GM12801 (cell line): ENCODE data around the gene SAT1.

Experiments
- CTCF ChIP-seq: IDR thresholded peaks from one replicate; pipeline ENCODE4 v1.5.1; 2011; ENCODE audit warnings: control low read depth; ENCODE audit not compliant: insufficient read length; ENCODE audit errors: extremely low read depth

Gene SAT1

GRCh38 chrX:23789386-23790154 lies 6.6 kb downstream of the SAT1 start:
- TF ChIP-seq CTCF: no peak

- no peak for TF ChIP-seq CTCF
These were observed 7.2 kb downstream of the SAT1 start for GRCh38 chrX:23790155-23790497.

DNA sequence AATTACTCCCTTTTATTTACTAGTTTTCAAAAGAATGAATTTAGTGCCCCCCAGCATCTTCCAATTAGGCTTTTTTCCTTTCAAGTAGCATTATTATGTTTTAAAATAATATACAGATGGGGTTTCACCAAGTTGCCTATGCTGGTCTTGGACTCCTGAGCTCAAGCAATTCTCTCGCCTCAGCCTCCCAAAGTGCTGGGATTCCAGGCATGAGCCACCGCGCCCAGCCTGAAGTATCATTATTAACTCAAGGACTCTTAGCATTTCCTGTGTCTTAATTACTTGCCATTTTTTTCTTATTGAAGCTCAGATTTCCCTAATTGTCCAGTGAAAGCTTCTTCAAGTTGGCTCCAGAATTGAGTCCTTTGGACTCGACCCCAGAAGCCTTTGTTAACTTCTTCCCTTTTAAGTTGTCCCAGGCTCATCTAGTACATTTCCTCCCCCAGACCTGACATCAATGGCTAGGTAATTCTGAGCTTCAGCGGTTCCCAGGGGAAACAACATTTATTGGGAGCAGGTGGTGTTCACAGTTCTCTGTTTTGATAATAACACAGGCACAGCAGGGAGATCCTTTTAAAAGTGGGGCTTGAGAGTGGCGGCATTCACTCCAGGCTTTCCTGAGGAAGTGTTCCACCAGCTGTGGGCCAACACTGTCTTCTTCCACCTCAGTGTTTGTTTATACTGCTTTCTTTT lies 10.0 kb downstream of the SAT1 start:
- TF ChIP-seq CTCF: no peak

- TF ChIP-seq CTCF: no peak
These were observed 12.2 kb downstream of the SAT1 start for GRCh38 chrX:23795221-23795620.

DNA sequence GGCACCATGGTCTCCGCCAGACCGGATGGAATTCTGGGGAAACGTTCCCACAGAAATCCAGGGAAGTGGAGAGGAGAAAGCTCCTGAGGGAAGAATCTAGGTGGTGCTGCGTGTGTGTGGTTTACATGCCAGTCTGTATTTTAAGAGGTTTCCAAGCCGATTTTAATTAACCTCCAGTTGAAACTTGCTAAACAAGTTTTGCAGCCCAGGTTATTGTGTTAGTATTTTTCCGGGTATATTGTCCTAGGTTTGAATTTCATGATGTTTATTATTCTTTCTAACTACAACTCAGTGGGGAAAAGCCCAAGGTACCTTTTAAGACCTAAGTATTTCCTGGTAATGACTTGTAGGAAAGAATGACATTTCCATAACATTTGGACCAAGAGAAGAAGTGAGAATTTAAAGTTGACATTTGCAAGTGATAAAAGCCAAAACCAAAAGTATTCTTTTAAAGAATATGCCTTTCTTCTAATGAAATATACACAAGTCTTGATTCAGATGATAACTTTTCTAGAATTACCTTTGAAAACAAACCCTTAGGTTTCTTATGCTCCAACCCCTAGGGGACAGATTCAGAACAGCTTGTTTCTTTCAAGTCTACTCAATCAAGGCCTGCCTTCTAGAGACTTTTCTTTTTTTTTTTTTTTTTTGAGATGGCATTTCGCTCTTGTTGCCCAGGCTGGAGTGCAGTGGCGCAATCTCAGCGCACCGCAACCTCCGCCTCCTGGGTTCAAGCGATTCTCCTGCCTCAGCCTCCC lies 14.6 kb downstream of the SAT1 start:
- TF ChIP-seq CTCF: no peak

DNA sequence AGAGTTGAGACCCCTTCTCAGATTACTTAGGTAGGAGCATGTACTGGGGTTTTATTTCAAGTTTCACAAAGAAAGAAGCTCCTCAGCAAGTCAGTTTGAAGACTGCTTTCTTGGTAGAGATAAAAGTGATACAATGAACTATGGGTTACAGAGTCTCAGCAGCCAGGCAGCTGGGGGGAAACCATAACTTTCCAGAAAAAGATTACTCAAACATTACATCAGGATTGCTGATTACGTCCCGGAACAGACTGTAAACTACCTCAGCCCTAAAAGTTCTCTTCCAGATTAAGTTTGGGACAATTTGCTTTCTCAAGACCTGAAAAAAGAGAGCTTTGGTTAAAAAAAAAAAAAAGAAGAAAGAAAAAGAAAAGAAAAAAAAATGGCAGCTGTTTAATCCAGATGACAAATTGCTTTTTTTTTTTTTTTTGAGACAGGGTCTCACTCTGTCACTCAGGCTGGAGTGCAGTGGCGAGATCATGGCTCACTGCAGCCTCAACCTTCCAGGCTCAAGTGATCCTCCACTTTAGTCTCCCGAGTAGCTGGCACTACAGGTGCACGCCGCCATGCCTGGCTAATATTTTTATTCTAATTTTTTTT lies 16.6 kb downstream of the SAT1 start:
- no peak for TF ChIP-seq CTCF

DNA sequence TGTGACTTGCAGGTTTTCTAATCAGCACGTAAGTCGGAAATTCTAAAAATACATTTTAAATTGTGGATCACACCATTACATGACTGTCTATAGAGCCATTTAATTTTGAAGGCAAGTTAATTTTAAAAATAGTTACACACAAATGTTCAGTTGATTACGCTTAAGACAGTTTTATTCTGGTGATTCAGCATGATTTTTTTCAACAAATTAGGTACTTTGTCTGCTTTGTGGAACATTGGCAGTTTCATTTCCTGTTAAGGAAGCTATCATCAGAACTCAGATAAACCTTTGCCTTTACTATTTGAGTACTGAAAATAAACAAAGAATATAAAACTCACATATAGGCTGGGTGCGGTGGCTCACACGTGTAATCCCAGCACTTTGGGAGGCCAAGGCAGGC lies 19.5 kb downstream of the SAT1 start:
- no peak for TF ChIP-seq CTCF
